Tongue (tissue), 2 donors: ENCODE results near the gene RAD51AP1. TPM values are rescaled to one million over a fixed set of nuclear protein-coding genes. Genes with fewer than 3 reads are reported as not detected.
"Not testable (repeated sequence)": the region's sequence is repeated elsewhere in the genome, so short reads cannot be mapped to it uniquely, and the experiment has no call there.

Source experiments
- DNase-seq: peaks from one replicate; pipeline ENCODE4 v3.0.0-alpha.2; 2015
- total RNA-seq: library from RNA; depleted of rRNA; stranded (reverse); fragments of >200 nt; gene quantifications from one replicate; pipeline ENCODE4 v1.2.3, GENCODE V29; 2014

RAD51AP1 gene
- 18.3 TPM for total RNA-seq

DNA sequence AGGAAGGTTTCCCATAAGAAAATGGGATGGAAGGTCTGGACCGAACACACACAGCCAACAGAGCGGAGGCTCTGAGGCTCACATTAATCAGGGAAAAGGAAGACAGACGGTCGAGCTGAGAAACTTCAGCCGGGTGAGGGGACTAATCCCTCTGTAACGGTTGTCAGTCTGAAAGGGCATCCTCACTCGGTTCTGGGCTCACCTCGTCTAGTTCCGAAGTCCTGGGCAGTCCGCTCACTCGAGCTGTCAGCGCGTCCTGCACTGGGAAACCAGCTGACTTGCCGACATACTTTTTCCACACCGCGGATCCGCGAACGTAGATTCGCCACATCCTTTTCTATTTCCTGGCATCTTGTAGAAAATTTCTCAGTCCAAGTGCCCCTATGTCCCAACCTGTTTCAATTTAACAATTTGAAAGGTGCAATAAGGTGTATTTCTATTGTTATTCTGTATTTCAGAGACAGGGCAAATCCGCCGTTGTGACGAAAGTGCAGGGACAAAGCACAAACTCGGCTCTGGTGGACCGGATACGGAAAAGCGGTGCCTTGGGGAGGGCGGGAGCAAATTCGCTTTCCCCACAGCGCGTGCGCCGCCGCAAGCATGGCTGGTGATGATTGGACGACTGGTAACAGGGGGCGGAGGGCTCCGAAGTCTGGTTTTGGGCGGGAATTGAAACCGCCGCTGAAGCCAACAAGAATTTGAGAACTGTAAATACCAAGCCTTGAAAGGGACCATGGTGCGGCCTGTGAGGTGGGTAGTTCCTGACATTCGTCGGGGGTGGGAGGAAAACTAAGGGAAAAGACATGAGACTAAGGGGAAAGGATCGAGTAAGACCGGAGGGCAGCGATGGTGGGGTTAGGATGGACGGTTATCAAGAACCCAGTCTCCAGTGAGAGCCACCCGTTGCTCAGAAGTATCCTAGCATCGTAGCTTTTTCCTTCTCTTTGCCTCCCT, at the start of gene RAD51AP1:
Gene RAD51AP1 (plus strand): TSS at position 684 of the 954 bp plus-strand sequence. CDS start 50 bp downstream, at position 734.
- peak; percentile 99 for DNase-seq

DNA sequence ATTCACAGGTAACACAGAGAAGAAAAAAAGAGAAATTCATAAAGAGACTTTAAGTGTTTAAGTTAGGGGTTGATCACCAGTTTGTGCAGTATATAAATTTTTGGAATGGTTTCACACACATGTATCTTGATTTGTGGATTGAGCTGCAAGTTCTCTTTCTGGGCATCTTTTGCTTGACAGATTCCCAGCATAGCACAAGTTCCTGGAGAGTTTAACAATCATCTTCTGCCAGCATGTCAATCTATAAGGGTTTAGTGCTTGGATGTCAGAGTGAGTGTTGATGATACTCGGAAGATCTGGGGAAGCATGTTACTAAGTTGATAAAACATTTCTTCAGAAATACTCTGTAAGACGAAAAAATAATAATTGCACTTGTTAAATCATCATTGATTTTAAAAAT, 49.1 kb upstream of the RAD51AP1 start:
- DNase-seq = no peak

DNA sequence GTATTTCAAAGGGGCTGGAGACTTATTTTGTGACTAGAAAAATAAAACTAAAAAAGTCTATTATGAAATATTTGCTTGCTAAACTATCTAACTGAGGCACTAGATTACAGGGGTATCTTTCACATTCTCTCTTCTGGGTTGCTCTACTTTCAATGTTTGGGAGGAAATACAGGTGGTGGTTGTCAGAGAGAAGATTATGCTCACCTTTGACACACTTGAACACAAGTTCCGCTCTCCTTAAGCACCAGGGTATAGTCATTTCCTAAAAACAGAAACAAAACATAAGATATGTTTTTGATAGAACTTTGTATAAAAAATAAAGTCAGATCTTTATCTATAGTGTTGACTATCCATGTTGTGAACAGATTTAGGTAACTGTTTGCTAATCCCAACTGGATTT, 47.7 kb upstream of the RAD51AP1 start:
- DNase-seq = no peak

GRCh38 chr12:4496145-4496838, 42.4 kb upstream of the RAD51AP1 start:
- DNase-seq = no peak

DNA sequence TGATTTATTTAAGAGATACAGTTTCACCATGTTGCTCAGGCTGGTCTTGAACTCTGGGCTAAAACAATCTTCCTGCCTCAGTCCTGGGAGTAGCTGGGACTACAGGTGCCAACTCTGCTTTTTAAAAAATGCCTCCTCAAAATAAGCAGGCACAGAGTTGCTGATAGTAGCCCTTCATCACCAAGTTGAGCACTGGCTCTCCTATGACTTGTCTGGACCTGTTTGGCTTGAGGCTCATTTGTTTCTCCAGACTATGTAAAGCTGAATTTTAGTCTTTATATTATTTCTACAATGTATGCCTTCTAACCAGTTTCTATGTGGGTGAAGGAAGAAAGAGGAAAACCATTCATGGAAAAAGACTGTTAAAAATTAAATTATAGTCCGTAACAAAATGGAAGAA, 39.5 kb upstream of the RAD51AP1 start:
- no peak for DNase-seq

DNA sequence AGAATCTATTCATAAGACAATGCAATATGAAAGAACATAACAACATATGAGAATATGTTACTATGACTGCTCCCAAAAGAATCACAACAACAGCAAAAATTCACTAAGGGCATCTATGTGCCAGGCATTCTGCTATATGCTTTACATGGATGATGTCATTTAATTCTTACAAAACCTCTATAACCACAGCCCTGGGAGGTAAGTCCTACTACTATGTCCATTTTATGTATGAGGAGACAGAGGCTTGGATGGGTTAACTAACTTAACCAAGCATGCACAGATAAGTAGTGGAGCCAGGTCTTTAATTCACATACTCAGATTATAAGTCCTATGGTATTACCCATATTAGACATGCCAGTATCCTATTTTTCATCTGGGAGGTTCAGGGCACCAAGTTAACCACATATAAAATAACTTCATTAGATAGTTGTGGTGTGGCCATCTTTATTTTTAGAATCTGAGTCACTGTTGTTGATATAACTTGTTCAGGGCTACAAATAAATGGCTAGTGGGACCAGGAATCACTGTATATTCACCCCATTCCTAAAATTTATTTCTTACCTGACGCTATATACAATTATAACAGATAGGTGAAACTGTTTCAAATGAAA, 33.2 kb upstream of the RAD51AP1 start:
- no peak for DNase-seq

DNA sequence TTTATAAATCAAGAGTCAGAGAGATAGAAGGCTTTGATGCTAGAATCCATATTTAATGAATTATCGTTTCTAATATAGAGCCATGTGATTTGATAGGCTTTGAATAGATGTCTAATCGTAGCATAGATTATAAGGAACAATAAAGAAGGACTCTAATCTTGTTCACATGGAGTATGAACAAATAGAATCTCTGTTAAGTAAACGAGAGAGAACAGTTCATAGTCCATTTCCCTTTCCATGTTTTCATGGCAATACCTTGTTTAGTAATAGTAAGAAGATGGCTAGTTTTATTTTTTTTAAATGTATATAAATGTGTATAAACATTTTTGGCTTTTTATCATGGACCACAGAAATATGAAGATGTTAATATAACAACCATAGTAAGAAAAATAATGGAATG, 32.3 kb upstream of the RAD51AP1 start:
- DNase-seq = no peak

DNA sequence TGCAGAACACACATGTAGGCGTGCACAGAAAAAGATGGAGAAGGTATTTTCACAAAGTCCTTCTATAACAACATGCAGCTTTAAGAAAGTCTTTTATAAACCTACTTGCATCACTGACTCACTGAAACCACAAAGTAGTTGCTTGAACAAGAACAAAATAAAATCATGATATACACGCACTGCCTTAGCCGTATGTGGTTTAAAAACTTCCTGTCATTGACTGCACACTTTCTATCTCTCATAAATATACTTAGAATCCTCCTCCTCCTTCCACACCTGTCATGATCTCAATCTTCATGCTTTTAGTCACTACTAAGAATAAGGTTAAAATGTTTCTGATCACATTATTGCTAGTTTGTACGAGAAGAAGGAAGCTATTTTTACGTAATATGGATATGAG, 31.8 kb upstream of the RAD51AP1 start:
- no peak for DNase-seq

DNA sequence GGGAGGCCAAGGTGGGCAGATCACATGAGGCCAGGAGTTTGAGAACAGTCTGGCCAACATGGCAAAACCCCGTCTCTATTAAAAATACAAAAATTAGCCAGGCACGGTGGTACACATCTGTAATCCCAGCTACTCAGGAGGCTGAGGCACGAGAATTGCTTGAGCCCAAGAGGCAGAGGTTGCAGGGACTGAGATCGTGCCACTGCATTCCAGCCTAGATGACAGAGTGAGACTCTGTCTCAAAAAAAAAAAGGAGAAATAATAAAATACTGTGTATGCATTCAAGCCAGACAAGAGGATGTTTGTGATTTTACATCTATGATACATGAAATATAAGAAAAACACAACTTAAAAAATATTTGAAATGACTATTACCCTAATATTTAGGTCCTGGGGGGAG, 30.2 kb upstream of the RAD51AP1 start:
- not testable (repeated sequence) for DNase-seq

DNA sequence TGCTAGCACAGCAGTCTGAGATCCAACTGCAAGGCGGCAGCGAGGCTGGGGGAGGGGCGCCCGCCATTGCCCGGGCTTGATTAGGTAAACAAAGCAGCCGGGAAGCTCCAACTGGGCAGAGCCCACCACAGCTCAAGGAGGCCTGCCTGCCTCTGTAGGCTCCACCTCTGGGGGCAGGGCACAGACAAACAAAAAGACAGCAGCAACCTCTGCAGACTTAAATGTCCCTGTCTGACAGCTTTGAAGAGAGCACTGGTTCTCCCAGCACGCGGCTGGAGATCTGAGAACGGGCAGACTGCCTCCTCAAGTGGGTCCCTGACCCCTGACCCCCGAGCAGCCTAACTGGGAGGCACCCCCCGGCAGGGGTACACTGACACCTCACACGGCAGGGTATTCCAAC, 29.4 kb upstream of the RAD51AP1 start:
- DNase-seq = not testable (repeated sequence)

DNA sequence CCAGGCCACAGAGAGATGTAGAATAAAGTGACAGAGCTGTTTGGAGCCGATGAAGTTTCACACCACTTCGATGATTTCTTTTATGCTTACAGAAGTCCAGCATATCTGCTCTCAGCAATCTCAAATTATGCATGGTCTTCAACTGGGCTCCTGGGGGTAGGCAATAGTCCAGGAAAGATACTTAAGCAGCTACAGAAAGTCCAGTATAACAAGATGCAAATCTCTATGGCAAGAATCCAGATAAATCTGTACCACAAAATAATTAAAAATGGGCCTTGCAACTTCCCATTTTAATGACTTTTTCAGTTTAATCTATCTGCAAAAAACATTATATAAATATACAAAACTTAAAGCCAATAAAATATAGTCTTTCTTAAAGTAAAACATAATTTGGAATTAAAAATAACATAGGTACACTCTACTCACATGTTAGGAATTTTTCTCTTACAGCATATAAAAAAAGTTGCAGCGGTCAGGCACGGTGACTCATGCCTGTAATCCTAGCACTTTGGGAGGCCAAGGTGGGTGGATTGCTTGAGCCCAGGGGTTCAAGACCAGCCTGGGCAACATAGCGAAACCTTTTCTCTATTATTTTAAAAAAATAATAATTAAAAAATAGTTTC, 20.5 kb upstream of the RAD51AP1 start:
- no peak for DNase-seq

DNA sequence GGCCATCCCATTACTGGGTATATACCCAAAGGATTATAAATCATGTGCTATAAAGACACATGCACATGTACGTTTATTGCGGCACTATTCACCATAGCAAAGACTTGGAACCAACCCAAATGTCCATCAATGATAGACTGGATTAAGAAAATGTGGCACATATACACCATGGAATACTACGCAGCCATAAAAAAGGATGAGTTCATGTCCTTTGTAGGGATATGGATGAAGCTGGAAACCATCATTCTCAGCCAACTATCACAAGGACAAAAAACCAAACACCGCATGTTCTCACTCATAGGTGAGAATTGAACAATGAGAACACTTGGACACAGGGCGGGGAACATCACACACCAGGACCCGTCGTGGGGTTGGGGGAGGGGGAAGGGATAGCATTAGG, 15.2 kb upstream of the RAD51AP1 start:
- not testable (repeated sequence) for DNase-seq

- DNase-seq = peak; percentile 37
These were observed 11.7 kb upstream of the RAD51AP1 start for GRCh38 chr12:4526923-4527546.

DNA sequence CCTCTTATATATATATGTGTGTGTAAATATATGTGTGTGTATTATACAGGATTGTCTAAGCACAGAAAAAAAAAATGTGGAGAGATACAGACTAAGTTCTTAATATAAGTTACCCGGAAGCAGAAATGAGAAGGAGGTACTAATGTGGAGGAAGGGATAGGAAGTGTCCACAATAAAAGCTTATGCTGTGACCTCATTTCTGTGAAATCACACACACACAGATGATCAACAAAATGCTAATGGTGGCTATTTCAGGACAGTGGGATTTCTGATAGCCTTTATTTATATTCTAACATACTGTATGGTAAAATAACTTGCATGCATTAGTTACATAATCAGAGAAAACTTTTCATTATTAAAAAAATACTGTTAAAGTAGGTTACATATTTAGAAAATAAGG, 8.5 kb upstream of the RAD51AP1 start:
- no peak for DNase-seq

DNA sequence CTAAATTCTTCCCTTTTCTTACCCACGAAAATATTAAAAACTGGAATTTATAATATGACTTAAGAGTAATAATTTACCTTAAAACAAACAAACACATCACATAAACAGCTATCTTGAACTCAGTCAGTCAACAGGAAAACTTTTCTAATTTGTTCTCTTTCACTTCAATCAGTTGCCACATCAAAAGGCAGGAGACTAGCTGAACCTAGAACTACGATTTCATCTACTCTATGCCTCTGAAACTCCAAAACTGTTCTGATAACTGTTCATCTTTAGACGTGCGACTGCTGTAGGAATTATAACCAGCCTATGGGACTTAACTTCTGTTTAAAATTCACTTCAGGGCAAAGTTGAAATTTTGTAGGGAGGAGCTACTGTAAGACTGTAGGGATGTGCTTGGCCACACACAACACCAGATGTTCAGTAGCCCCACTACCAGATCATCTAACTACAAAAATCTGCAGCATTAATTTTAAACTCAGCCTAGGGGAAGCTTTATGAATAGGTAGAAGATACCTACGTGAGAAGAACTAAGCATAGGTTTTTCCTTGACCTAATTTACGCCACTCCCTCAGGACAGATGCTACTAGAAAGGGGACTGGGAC, 7.6 kb upstream of the RAD51AP1 start:
- no peak for DNase-seq

- no peak for DNase-seq
These were observed 3.6 kb upstream of the RAD51AP1 start for GRCh38 chr12:4535092-4535491.

DNA sequence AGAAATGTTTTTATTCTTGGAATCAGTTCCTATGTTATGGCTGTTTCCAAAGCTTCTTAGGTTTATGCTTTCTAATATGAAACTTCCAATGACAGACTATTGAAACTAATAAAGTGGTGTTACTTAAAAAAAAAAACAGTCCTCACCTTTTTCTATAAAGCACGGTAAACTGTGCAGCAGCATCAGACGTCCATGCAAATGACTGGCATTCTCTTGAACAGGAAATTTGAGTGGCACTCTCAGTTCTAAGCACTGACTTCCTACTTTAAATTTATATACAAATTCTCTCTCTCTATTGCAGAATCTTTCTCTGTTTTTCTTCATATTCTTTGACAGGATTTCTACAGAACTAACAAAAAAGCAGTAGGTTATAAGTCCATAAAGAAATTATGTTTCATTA, 2.8 kb upstream of the RAD51AP1 start:
- no peak for DNase-seq

DNA sequence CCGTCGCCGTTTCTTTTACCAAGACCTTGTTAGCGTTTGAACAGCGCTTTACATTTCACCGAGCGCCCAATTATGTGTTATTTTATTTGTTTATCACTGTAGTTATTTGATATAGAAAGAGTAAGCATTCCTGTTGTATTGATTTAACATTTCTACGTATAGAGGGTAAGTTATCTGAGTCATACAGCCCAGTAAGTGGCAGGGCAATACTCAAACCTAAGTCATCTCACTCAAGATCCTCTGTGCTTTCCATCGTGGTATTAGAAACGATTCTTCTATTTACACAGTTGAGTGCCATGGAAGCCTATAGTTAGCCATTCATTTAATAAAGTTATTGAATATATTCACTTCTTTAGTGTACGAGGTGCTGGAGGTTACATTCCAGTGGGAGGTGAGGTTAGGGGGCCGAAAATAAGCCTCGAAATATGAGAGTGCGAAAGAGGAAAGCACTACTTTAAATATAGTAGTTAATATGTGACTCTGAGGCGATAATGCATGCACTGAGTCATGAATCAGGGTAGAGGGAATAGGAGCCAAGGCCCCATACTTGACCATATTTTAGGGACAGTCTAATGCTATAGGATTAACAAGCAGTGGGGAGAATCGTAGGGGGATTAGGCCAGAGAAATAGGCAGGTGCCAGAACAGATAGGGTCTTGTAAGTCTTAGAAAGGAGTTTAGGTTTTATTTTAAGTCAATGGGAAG, 629 bp downstream of the RAD51AP1 start:
- no peak for DNase-seq

DNA sequence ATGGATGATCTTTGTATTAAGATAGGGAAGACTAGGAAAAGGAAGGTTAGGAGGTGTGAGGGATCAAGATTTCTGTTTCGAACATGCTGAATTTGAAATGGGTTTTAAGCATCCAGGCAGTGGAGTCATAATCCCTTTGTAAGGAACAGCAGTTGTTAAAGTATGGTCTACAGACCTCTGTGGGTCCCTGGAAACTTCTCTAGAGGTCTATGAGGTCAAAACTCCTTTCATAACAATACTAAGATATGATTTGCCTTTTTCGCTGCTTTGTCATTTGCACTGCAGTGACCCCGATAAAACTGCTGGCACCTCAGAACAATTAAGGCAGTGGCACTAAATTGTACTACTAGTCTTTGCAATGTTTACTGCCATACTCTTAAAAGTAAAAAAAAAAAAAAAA, 1.5 kb downstream of the RAD51AP1 start:
- DNase-seq = no peak

DNA sequence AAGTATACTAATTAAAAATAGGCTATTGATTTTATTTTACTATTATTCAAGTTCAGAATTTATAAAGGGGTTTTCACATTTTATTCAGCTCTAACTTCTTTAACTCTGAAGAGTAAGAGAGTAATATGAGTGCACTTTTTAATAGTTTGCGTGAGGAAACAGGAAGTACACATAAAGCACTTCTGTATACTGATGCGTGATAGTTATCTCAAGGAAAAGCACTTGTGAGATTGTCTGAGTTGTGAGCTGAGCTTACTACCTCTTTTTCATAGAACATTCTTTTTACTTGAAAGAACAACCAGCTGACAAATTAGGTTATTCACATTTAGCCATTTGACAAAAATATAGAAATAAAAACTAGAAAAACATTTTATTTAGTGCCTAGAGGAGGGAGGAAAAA, 1.9 kb downstream of the RAD51AP1 start:
- DNase-seq = no peak

DNA sequence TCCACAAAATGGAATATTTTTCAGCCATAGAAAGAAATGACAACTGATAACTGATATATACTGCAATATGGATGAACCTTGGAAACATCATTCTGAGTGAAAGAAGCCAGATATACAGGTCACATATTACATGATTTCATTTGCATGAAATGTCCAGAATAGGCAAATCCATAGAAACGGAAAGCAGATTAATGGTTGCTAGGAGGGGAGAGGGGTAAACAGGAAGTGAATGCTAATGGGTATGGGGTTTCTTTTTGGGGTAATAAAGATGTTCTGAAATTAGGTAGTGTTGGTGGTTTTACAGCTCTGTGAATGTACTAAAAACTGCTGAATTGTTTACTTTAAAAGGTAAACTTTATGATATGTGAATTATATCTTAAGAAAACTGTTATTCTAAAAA, 6.5 kb downstream of the RAD51AP1 start:
- DNase-seq = no peak
